ENCODE data around the gene NSL1.

DNA sequence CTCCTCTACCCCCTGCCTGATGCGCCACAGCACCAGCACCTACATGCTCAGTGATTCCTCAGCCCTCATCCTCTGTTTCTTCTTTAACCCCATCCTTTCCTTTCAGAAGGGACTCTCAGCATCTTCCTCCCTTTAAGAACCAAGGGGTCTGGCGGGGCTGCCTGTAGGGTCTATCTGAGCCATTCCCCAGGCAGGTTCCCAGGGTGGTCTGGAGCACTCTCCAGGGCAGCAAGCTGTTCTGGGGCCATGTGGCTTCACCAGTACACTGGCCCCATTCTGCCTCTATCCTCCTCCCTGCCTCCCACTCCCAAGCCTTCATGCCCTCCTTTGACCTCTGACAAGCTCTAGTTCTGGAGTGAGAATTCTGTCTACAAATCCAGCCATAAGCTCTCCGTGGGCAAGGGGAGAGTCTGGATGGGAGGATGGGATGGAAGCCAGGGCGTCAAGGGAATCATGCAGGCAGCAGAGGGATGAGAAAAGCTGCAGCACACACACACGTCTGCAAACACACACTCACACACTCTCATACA lies 102.3 kb downstream of the NSL1 start:
- TF ChIP-seq, protein P1, sequence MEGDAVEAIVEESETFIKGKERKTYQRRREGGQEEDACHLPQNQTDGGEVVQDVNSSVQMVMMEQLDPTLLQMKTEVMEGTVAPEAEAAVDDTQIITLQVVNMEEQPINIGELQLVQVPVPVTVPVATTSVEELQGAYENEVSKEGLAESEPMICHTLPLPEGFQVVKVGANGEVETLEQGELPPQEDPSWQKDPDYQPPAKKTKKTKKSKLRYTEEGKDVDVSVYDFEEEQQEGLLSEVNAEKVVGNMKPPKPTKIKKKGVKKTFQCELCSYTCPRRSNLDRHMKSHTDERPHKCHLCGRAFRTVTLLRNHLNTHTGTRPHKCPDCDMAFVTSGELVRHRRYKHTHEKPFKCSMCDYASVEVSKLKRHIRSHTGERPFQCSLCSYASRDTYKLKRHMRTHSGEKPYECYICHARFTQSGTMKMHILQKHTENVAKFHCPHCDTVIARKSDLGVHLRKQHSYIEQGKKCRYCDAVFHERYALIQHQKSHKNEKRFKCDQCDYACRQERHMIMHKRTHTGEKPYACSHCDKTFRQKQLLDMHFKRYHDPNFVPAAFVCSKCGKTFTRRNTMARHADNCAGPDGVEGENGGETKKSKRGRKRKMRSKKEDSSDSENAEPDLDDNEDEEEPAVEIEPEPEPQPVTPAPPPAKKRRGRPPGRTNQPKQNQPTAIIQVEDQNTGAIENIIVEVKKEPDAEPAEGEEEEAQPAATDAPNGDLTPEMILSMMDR (IDR thresholded peaks at IDR 0.05) = no peak
- TF ChIP-seq POLR2AphosphoS5 (IDR thresholded peaks at IDR 0.05) (no peak), POLR2A (IDR thresholded peaks at IDR 0.05) (no peak)
